Thyroid gland (tissue), 4 donors: ENCODE data around the gene ARHGAP22. TPM values are rescaled to one million over a fixed set of nuclear protein-coding genes. Genes with fewer than 3 reads are reported as not detected.

Experiments
- DNase-seq, 2 donors: peaks; one replicate each; pipeline ENCODE4 v3.0.0-alpha.2; 2019
- H3K27ac ChIP-seq, 3 donors: fragments of 200-600 bp; sonication (generic); 1 replicate in 2 of 3; 2 replicates in 1 of 3; pipeline ENCODE4 v1.5.1; 2016 to 2019; ENCODE audit warnings: mild to moderate bottlenecking in 1 of 3, moderate library complexity in 1 of 3
- H3K27me3 ChIP-seq: fragments of 200-600 bp; sonication (generic); one replicate; pipeline ENCODE4 v1.5.1; 2019
- H3K36me3 ChIP-seq, 2 donors: fragments of 200-600 bp; sonication (generic); one replicate each; pipeline ENCODE4 v1.5.1; 2016 to 2019
- H3K4me1 ChIP-seq, 2 donors: fragments of 200-600 bp; sonication (generic); one replicate each; pipeline ENCODE4 v1.5.1; 2017 to 2019
- H3K4me3 ChIP-seq, 3 donors: fragments of 200-600 bp; sonication (generic); replicated peaks in 1 of 3; 1 replicate in 2 of 3; 2 replicates in 1 of 3; pipeline ENCODE4 v1.5.1; 2016; ENCODE audit warnings: mild to moderate bottlenecking in 1 of 3
- H3K9me3 ChIP-seq: fragments of 200-600 bp; sonication (generic); one replicate; pipeline ENCODE4 v1.5.1; 2017
- CTCF ChIP-seq, 6 experiments: fragments of 200-600 bp in 3 of 6; fragments of 450-650 bp in 3 of 6; sonication (generic) in 3 of 6; IDR thresholded peaks; one replicate each; pipeline ENCODE4 v1.5.1; 2016 to 2019; ENCODE audit warnings: antibody characterized with exemption in 6 of 6, mild to moderate bottlenecking in 2 of 6, inconsistent platforms in 1 of 6, moderate library complexity in 1 of 6
- POLR2A ChIP-seq, 2 donors: fragments of 450-650 bp; IDR thresholded peaks; one replicate each; pipeline ENCODE4 v1.6.1; 2017; ENCODE audit warnings: antibody characterized with exemption in 2 of 2, mild to moderate bottlenecking in 2 of 2, moderate library complexity in 1 of 2
- WGBS, 2 donors: methylation state at CpG; one replicate each; pipeline ENCODE4 v1.1.5; 2017; 5-methylcytosine and 5-hydroxymethylcytosine counted together
- intact Hi-C: fragments of 100-400 bp; cut with DNase I; formaldehyde crosslinking; loops from one replicate; pipeline ENCODE4 v1.15.1; 2023
- total RNA-seq, 4 donors: library from RNA; depleted of rRNA; stranded (reverse); fragments of >200 nt; gene quantifications; one replicate each; pipeline ENCODE4 v1.2.3, GENCODE V29; 2016

The ARHGAP22 gene
- total RNA-seq, 4 donors from 2014 or later: 3.4 to 29.5 (median 19.1) TPM

GRCh38 chr10:48519481-48520183 lies 85.2 kb downstream of the ARHGAP22 start:
- Histone ChIP-seq H3K27me3 (no peaks in the 10 kb centered on the region), H3K4me3 (no peak overlapping the region), H3K27ac (no peak overlapping the region), H3K4me1 (peaks cover 15 to 17% of the 10 kb centered on the region in 2 donors), H3K36me3 (no peaks in the 10 kb centered on the region), H3K9me3 (no peaks in the 10 kb centered on the region)
- intact Hi-C loops: no loop called here
- DNase-seq: no peak
- 83 to 88% methylated on average over 10 to 12 of the region's 12 CpGs for WGBS, 2 donors
- no peak for TF ChIP-seq POLR2A (IDR thresholded peaks at IDR 0.05)
- no peak for TF ChIP-seq CTCF (IDR thresholded peaks at IDR 0.05)

GRCh38 chr10:48518986-48519385 lies 85.9 kb downstream of the ARHGAP22 start:
- WGBS, 2 donors: 56 to 79% methylated on average over 4 of the region's 4 CpGs
- no peak for DNase-seq
- Histone ChIP-seq H3K36me3 (no peaks in the 10 kb centered on the region), H3K4me1 (peaks cover 15 to 17% of the 10 kb centered on the region in 2 donors), H3K27ac (no peak overlapping the region), H3K9me3 (no peaks in the 10 kb centered on the region), H3K4me3 (no peak overlapping the region), H3K27me3 (no peaks in the 10 kb centered on the region)
- no peak for TF ChIP-seq POLR2A (IDR thresholded peaks at IDR 0.05)
- intact Hi-C loops: no loop called here

- intact Hi-C loops: no loop called here
- peaks cover 14 to 17% of the 10 kb centered on the region in 2 donors for H3K4me1 ChIP-seq
- H3K4me3 ChIP-seq: no peak overlapping the region
- H3K36me3 ChIP-seq: no peaks in the 10 kb centered on the region
- no peaks in the 10 kb centered on the region for H3K9me3 ChIP-seq
- H3K27ac ChIP-seq: no peak overlapping the region
- WGBS, 2 donors: 87 to 90% methylated on average over 12 to 13 of the region's 13 CpGs
- TF ChIP-seq CTCF (IDR thresholded peaks at IDR 0.05) (no peak), POLR2A (IDR thresholded peaks at IDR 0.05) (no peak)
- H3K27me3 ChIP-seq: no peaks in the 10 kb centered on the region
- DNase-seq: no peak
Measured at GRCh38 chr10:48517911-48518811, 86.7 kb downstream of the ARHGAP22 start.

GRCh38 chr10:48517482-48517881 lies 87.4 kb downstream of the ARHGAP22 start:
- Histone ChIP-seq H3K27me3 (no peaks in the 10 kb centered on the region), H3K36me3 (no peaks in the 10 kb centered on the region), H3K4me1 (peaks cover 8 to 12% of the 10 kb centered on the region in 2 donors), H3K4me3 (no peak overlapping the region), H3K9me3 (no peaks in the 10 kb centered on the region), H3K27ac (no peak overlapping the region)
- intact Hi-C loops: no loop called here
- TF ChIP-seq CTCF (IDR thresholded peaks at IDR 0.05): no peak
- no peak for TF ChIP-seq POLR2A (IDR thresholded peaks at IDR 0.05)
- WGBS, 2 donors: 89 to 91% methylated on average over 8 to 9 of the region's 9 CpGs
- no peak for DNase-seq

GRCh38 chr10:48516911-48517310 lies 88.0 kb downstream of the ARHGAP22 start:
- DNase-seq: no peak
- Histone ChIP-seq H3K4me1 (peaks cover 8 to 12% of the 10 kb centered on the region in 2 donors), H3K27ac (no peak overlapping the region), H3K36me3 (no peaks in the 10 kb centered on the region), H3K27me3 (no peaks in the 10 kb centered on the region), H3K9me3 (no peaks in the 10 kb centered on the region), H3K4me3 (no peak overlapping the region)
- intact Hi-C loops: no loop called here
- 90 to 91% methylated on average over 3 of the region's 3 CpGs for WGBS, 2 donors
- TF ChIP-seq CTCF (IDR thresholded peaks at IDR 0.05): no peak
- no peak for TF ChIP-seq POLR2A (IDR thresholded peaks at IDR 0.05)
